WERI-Rb-1 (cell line): ENCODE measurements around the gene DAAM1.

Experiments
- DNase-seq: peaks from one replicate; pipeline ENCODE4 v3.0.0-alpha.2; 2020
- H3K27ac ChIP-seq: fragments of 250-450 bp; sonication (Bioruptor Pico); 2 replicates; pipeline ENCODE4 v1.5.1; 2020; ENCODE audit warnings: mild to moderate bottlenecking, moderate library complexity
- H3K27me3 ChIP-seq: fragments of 250-450 bp; sonication (Bioruptor Pico); 2 replicates; pipeline ENCODE4 v1.5.1; 2021; ENCODE audit warnings: mild to moderate bottlenecking, low read depth, moderate library complexity; ENCODE audit not compliant: insufficient read depth, severe bottlenecking
- H3K36me3 ChIP-seq: fragments of 250-450 bp; sonication (Bioruptor Pico); 2 replicates; pipeline ENCODE4 v1.5.1; 2020; ENCODE audit warnings: mild to moderate bottlenecking, moderate library complexity
- H3K4me3 ChIP-seq: 2 replicates; pipeline ENCODE4 v1.5.1; 2011; ENCODE audit warnings: low read depth, mild to moderate bottlenecking, control low read depth, low read length
- H3K9me3 ChIP-seq: fragments of 250-450 bp; sonication (Bioruptor Pico); 2 replicates; pipeline ENCODE4 v1.5.1; 2021; ENCODE audit warnings: mild to moderate bottlenecking, moderate library complexity; ENCODE audit not compliant: severe bottlenecking
- CTCF ChIP-seq: IDR thresholded peaks from 2 replicates; pipeline ENCODE4 v1.5.1; 2011; ENCODE audit warnings: low read depth, mild to moderate bottlenecking, control low read depth, inconsistent platforms, low read length

The DAAM1 gene

GRCh38 chr14:59343585-59343984, 155.1 kb downstream of the DAAM1 start:
- DNase-seq, result no peak
- H3K27ac ChIP-seq, result no peak overlapping the region
- H3K9me3 ChIP-seq, result no peaks in the 10 kb centered on the region
- TF ChIP-seq CTCF, result no peak
- H3K27me3 ChIP-seq, result no peaks in the 10 kb centered on the region
- peaks cover 54% of the 10 kb centered on the region for H3K36me3 ChIP-seq
- no peak overlapping the region for H3K4me3 ChIP-seq

GRCh38 chr14:59344016-59344415, 155.5 kb downstream of the DAAM1 start:
- DNase-seq, result no peak

GRCh38 chr14:59344691-59345455, 156.4 kb downstream of the DAAM1 start:
- Histone ChIP-seq H3K27me3 (no peaks in the 10 kb centered on the region), H3K27ac (no peak overlapping the region), H3K36me3 (peaks cover 46% of the 10 kb centered on the region), H3K9me3 (no peaks in the 10 kb centered on the region), H3K4me3 (no peak overlapping the region)
- no peak for DNase-seq
- TF ChIP-seq CTCF, result no peak

More at GRCh38 chr14:59344016-59344415, 155.5 kb downstream of the DAAM1 start:
- no peak overlapping the region for H3K4me3 ChIP-seq
- no peak overlapping the region for H3K27ac ChIP-seq
- H3K27me3 ChIP-seq, result no peaks in the 10 kb centered on the region
- peaks cover 54% of the 10 kb centered on the region for H3K36me3 ChIP-seq
- no peaks in the 10 kb centered on the region for H3K9me3 ChIP-seq
- TF ChIP-seq CTCF, result no peak

- no peaks in the 10 kb centered on the region for H3K27me3 ChIP-seq
- H3K9me3 ChIP-seq, result no peaks in the 10 kb centered on the region
- no peak for TF ChIP-seq CTCF
Measured at GRCh38 chr14:59346329-59346728, 157.9 kb downstream of the DAAM1 start.

GRCh38 chr14:59346796-59347510, 158.5 kb downstream of the DAAM1 start:
- Histone ChIP-seq H3K27me3 (no peaks in the 10 kb centered on the region), H3K9me3 (no peaks in the 10 kb centered on the region), H3K36me3 (peaks cover 43% of the 10 kb centered on the region), H3K27ac (no peak overlapping the region), H3K4me3 (no peak overlapping the region)
- DNase-seq, result no peak
- no peak for TF ChIP-seq CTCF

More at GRCh38 chr14:59346329-59346728, 157.9 kb downstream of the DAAM1 start:
- Histone ChIP-seq H3K4me3 (no peak overlapping the region), H3K27ac (no peak overlapping the region), H3K36me3 (peaks cover 40% of the 10 kb centered on the region)
- no peak for DNase-seq
